ENCODE results near the gene DYNC1H1.
A peak's percentile ranks its signal among the peaks of the same experiment; 100 is the strongest.
"Not testable (repeated sequence)": the region's sequence is repeated elsewhere in the genome, so short reads cannot be mapped to it uniquely, and the experiment has no call there.

The DYNC1H1 gene

DNA sequence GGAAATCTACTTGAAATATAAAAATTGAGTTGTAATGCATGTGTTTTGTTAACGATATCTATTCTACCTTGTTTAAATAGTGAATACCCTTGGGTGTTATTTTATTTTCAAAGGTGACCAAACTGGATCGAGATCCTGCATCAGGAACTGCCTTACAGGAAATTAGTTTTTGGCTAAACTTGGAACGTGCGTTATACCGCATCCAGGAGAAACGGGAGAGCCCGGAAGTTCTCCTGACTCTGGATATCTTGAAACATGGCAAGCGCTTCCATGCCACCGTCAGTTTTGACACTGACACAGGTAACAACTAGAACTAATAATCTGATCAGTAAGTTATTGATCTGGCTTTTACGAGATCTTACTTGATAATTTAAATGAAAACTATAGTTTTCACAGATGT, 15.9 kb downstream of the DYNC1H1 start:
- H3K36me3 ChIP-seq (ENCODE audit: control insufficient read depth, insufficient read depth, low read length) = peaks cover 11% of the 10 kb centered on the region
- no peaks in the 10 kb centered on the region for H3K27me3 ChIP-seq (replicated peaks; ENCODE audit: control insufficient read depth, insufficient read depth, low read length)
- DNase-seq (ENCODE audit: extremely low read depth, insufficient read length) = no peak
- TF ChIP-seq, protein P1, sequence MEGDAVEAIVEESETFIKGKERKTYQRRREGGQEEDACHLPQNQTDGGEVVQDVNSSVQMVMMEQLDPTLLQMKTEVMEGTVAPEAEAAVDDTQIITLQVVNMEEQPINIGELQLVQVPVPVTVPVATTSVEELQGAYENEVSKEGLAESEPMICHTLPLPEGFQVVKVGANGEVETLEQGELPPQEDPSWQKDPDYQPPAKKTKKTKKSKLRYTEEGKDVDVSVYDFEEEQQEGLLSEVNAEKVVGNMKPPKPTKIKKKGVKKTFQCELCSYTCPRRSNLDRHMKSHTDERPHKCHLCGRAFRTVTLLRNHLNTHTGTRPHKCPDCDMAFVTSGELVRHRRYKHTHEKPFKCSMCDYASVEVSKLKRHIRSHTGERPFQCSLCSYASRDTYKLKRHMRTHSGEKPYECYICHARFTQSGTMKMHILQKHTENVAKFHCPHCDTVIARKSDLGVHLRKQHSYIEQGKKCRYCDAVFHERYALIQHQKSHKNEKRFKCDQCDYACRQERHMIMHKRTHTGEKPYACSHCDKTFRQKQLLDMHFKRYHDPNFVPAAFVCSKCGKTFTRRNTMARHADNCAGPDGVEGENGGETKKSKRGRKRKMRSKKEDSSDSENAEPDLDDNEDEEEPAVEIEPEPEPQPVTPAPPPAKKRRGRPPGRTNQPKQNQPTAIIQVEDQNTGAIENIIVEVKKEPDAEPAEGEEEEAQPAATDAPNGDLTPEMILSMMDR (IDR thresholded peaks at IDR 0.05; ENCODE audit: insufficient read depth, low read length, poor library complexity, severe bottlenecking) = no peak
- H3K4me3 ChIP-seq (replicated peaks; ENCODE audit: low read depth, low read length) = no peak overlapping the region

DNA sequence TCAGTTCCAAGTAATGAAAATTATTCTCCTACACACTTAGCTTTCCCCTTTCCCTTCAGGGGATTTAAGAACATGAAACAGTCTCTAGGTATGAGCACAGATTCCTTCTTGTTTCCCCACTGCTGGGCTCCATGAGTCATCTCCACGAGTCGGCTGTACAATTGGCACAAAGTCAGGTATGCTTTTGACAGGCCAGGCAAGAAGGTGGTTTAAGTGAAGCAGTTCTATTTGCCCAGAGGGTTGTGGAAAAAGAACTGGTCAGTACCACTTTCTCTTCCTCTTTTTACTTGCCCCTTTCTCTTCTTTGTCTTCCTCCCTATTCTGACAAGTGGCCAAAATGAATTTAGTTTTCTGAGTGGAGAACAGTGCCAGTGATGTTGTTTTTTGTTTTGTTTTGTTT, 16.3 kb downstream of the DYNC1H1 start:
- DNase-seq (ENCODE audit: extremely low read depth, insufficient read length) = peak; percentile 58
- TF ChIP-seq, protein P1 (IDR thresholded peaks at IDR 0.05; ENCODE audit: insufficient read depth, low read length, poor library complexity, severe bottlenecking) = no peak

DNA sequence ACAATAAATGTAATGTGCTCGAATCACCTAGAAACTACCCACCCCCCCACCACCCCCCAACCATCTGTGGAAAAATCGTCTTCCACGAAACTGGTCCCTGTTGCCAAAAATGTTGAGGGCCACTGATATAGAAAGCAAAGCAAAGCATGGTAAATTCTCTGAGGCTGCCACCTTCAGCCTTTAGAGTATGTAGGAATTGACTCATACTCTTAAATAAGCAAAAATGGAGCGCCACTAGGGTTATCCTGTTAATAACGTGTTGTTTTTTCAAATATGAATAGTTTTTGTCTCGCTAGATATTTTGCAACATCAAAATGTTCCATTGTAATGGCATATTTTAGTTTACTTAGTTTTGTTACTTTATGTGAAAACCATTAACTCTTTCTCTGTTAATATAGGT, 18.2 kb downstream of the DYNC1H1 start:
- Histone ChIP-seq H3K36me3 (ENCODE audit: control insufficient read depth, insufficient read depth, low read length) (peaks cover 24% of the 10 kb centered on the region), H3K4me3 (replicated peaks; ENCODE audit: low read depth, low read length) (no peak overlapping the region), H3K27me3 (replicated peaks; ENCODE audit: control insufficient read depth, insufficient read depth, low read length) (no peaks in the 10 kb centered on the region)
- TF ChIP-seq, protein P1 (IDR thresholded peaks at IDR 0.05; ENCODE audit: insufficient read depth, low read length, poor library complexity, severe bottlenecking) = no peak
- no peak for DNase-seq (ENCODE audit: extremely low read depth, insufficient read length)

More for the DNA sequence above, 16.3 kb downstream of the DYNC1H1 start:
- H3K4me3 ChIP-seq (replicated peaks; ENCODE audit: low read depth, low read length) = no peak overlapping the region
- H3K27me3 ChIP-seq (replicated peaks; ENCODE audit: control insufficient read depth, insufficient read depth, low read length) = no peaks in the 10 kb centered on the region
- peaks cover 14% of the 10 kb centered on the region for H3K36me3 ChIP-seq (ENCODE audit: control insufficient read depth, insufficient read depth, low read length)

DNA sequence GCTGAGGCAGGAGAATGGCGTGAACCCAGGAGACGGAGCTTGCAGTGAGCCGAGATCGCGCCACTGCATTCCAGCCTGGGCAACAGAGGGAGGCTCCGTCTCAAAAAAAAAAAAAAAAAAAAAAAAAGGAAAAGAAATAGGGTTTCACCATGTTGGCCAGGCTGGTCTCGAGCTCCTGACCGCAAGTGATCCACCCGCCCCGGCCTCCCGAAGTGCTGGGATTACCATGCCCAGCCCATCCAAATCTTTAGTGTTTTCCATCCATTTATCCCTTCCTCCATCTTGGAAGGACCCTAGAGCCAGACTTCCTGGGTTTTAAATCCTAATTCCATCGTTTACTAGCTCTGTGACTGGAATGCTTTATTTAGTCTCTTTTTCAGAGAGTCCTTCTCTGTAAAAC, 20.5 kb downstream of the DYNC1H1 start:
- peaks cover 32% of the 10 kb centered on the region for H3K36me3 ChIP-seq (ENCODE audit: control insufficient read depth, insufficient read depth, low read length)
- H3K27me3 ChIP-seq (replicated peaks; ENCODE audit: control insufficient read depth, insufficient read depth, low read length); DNase-seq (ENCODE audit: extremely low read depth, insufficient read length); H3K4me3 ChIP-seq (replicated peaks; ENCODE audit: low read depth, low read length): not testable (repeated sequence)

DNA sequence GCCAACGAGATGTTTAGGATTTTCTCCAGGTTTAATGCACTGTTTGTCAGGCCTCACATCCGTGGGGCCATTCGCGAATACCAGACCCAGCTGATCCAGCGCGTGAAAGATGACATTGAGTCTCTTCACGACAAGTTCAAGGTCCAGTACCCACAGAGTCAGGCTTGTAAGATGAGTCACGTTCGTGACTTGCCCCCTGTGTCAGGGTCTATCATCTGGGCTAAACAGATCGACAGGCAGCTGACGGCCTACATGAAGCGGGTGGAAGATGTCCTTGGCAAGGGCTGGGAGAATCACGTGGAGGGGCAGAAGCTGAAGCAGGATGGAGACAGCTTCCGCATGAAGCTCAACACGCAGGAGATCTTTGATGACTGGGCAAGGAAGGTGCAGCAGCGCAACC, 21.6 kb downstream of the DYNC1H1 start:
- Histone ChIP-seq H3K36me3 (ENCODE audit: control insufficient read depth, insufficient read depth, low read length) (peaks cover 35% of the 10 kb centered on the region), H3K4me3 (replicated peaks; ENCODE audit: low read depth, low read length) (no peak overlapping the region), H3K27me3 (replicated peaks; ENCODE audit: control insufficient read depth, insufficient read depth, low read length) (no peaks in the 10 kb centered on the region)
- DNase-seq (ENCODE audit: extremely low read depth, insufficient read length) = no peak
- TF ChIP-seq, protein P1 (IDR thresholded peaks at IDR 0.05; ENCODE audit: insufficient read depth, low read length, poor library complexity, severe bottlenecking) = no peak

DNA sequence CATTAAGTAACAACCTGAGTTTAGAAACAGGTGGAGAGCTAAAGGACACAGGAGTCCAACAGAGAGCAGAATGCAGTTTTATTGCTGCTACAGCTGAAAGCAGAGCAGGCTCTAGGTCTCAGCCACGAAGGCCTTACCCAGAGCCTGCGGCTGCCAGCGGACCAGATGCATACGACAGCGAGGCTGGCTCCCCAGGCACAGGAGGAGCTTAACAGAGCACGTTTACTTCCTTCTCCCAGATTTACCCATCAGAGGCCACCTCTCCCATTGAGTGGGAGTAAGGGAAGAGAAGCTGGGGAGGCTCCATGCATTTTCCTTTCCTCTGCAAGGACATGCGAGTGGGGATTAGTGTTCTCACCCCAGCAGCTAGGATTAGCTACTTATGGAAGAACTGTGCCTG, 22.6 kb downstream of the DYNC1H1 start:
- H3K36me3 ChIP-seq (ENCODE audit: control insufficient read depth, insufficient read depth, low read length) = peaks cover 34% of the 10 kb centered on the region
- H3K4me3 ChIP-seq (replicated peaks; ENCODE audit: low read depth, low read length) = no peak overlapping the region
- H3K27me3 ChIP-seq (replicated peaks; ENCODE audit: control insufficient read depth, insufficient read depth, low read length) = no peaks in the 10 kb centered on the region
- TF ChIP-seq, protein P1 (IDR thresholded peaks at IDR 0.05; ENCODE audit: insufficient read depth, low read length, poor library complexity, severe bottlenecking) = no peak
- no peak for DNase-seq (ENCODE audit: extremely low read depth, insufficient read length)

Measured in GM06990 (cell line).